Hepatocyte (in vitro differentiated cells): ENCODE data around the gene ARHGAP25.

Experiments used
- EZH2 ChIP-seq: fragments of 200-600 bp; sonication (generic); IDR thresholded peaks from 2 replicates; pipeline ENCODE4 v1.6.1; 2016; ENCODE audit warnings: antibody characterized with exemption, mild to moderate bottlenecking, borderline replicate concordance
- EZH2phosphoT487 ChIP-seq: fragments of 200-600 bp; sonication (generic); IDR thresholded peaks from one replicate; pipeline ENCODE4 v1.6.1; 2018; ENCODE audit warnings: antibody characterized with exemption, mild to moderate bottlenecking, low read depth, moderate library complexity; ENCODE audit not compliant: unreplicated experiment, severe bottlenecking
- TF ChIP-seq, protein P1 (sequence below): fragments of 200-600 bp; sonication (generic); IDR thresholded peaks from 2 replicates; pipeline ENCODE4 v1.5.1; 2016; ENCODE audit warnings: antibody characterized with exemption, mild to moderate bottlenecking; ENCODE audit not compliant: poor library complexity

DNA sequence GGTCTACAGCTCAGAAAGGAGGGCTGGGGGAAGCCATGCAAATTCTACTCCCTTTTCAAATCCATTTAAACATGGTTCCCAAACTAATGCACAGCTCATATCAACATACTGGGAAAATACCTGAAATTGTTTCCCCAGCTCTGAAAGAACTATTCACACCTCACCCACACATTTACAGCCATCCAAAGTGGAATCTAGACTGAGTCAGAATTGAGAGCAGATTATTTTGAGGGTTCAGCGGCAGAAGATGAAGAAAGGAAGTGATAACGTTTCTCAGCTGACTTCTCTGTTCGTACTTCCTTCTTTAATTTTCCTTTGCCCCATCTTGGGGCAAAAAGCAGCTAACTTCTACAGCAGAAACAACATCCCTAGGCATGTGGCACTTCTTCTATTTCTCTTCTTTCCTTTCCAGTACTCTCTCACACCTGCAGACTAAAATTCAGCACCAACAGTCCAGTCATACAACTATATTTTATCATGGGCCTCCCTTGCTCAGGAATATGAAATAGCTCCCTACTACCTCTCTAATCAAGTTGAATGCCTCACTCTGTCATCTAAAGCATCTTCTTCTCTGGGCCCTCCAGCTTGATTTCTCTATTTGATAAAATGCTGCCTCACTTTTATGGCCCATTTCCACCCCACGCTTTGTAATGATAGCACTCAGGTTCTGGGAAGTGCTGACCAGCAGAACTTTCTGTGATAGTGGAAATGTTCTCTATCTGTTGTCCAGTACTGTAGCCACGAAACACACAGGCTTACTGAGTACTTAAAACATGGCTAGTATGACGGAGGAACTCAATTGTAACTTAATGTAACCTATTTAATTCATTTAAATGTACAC is 35.9 kb downstream of the ARHGAP25 start:
- TF ChIP-seq, protein P1, sequence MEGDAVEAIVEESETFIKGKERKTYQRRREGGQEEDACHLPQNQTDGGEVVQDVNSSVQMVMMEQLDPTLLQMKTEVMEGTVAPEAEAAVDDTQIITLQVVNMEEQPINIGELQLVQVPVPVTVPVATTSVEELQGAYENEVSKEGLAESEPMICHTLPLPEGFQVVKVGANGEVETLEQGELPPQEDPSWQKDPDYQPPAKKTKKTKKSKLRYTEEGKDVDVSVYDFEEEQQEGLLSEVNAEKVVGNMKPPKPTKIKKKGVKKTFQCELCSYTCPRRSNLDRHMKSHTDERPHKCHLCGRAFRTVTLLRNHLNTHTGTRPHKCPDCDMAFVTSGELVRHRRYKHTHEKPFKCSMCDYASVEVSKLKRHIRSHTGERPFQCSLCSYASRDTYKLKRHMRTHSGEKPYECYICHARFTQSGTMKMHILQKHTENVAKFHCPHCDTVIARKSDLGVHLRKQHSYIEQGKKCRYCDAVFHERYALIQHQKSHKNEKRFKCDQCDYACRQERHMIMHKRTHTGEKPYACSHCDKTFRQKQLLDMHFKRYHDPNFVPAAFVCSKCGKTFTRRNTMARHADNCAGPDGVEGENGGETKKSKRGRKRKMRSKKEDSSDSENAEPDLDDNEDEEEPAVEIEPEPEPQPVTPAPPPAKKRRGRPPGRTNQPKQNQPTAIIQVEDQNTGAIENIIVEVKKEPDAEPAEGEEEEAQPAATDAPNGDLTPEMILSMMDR, result no peak
- no peak for TF ChIP-seq EZH2phosphoT487
- no peak for TF ChIP-seq EZH2
